ENCODE results near the gene TGFB2.

Gene TGFB2

GRCh38 chr1:218429301-218429700 is 84.2 kb downstream of the TGFB2 start:
- H3K4me2 ChIP-seq (ENCODE audit: low read length, poor library complexity, severe bottlenecking): no peak overlapping the region
- H3K9ac ChIP-seq (ENCODE audit: low read length): no peak overlapping the region
- H3K14ac ChIP-seq (ENCODE audit: low read length in 2 of 2): no peak overlapping the region
- H2BK12ac ChIP-seq (ENCODE audit: low read length in 2 of 2): no peak overlapping the region
- peaks cover 0 to 1% of the 10 kb centered on the region in 2 experiments for H3K36me3 ChIP-seq (ENCODE audit: control insufficient read depth in 1 of 2, insufficient read depth in 2 of 2, low read depth in 1 of 2, low read length in 2 of 2)
- no peak overlapping the region for H3K4ac ChIP-seq (ENCODE audit: low read depth in 1 of 2, low read length in 2 of 2)
- no peak for DNase-seq
- H2AFZ ChIP-seq (ENCODE audit: low read depth, low read length): no peak overlapping the region
- H4K8ac ChIP-seq (ENCODE audit: low read length): no peak overlapping the region
- H2BK5ac ChIP-seq (ENCODE audit: low read depth, low read length, poor library complexity, severe bottlenecking): no peak overlapping the region
- H3K23ac ChIP-seq (ENCODE audit: low read length in 2 of 2): no peak overlapping the region
- no peak overlapping the region for H2BK120ac ChIP-seq (ENCODE audit: low read depth, low read length)
- no peak overlapping the region for H4K91ac ChIP-seq (ENCODE audit: low read length)
- H3K9me3 ChIP-seq (ENCODE audit: control insufficient read depth, low read length): no peaks in the 10 kb centered on the region
- H3K27ac ChIP-seq (ENCODE audit: low read length, poor library complexity, severe bottlenecking): no peak overlapping the region
- H3K4me3 ChIP-seq (ENCODE audit: insufficient read depth in 1 of 2, low read depth in 1 of 2, low read length in 2 of 2): no peak overlapping the region
- peaks cover 5% of the 10 kb centered on the region for H3K79me1 ChIP-seq (replicated peaks; ENCODE audit: low read length, poor library complexity, severe bottlenecking)
- no peak overlapping the region for H2BK15ac ChIP-seq (ENCODE audit: low read depth, poor library complexity, severe bottlenecking)
- no peak overlapping the region for H3K18ac ChIP-seq (ENCODE audit: low read depth in 1 of 2, low read length in 2 of 2)
- no peak overlapping the region for H2AK5ac ChIP-seq (ENCODE audit: low read length, severe bottlenecking)
- no peaks in the 10 kb centered on the region for H3K4me1 ChIP-seq (ENCODE audit: control insufficient read depth, insufficient read depth, low read depth, low read length)
- no peaks in the 10 kb centered on the region for H3K27me3 ChIP-seq (ENCODE audit: control insufficient read depth in 1 of 2, insufficient read depth in 1 of 2, low read length in 2 of 2)

GRCh38 chr1:218430346-218430745 is 85.2 kb downstream of the TGFB2 start:
- Histone ChIP-seq H2BK5ac (ENCODE audit: low read depth, low read length, poor library complexity, severe bottlenecking) (no peak overlapping the region), H3K18ac (ENCODE audit: low read depth in 1 of 2, low read length in 2 of 2) (no peak overlapping the region), H3K4ac (ENCODE audit: low read depth in 1 of 2, low read length in 2 of 2) (no peak overlapping the region), H2BK120ac (ENCODE audit: low read depth, low read length) (no peak overlapping the region), H3K9me3 (ENCODE audit: control insufficient read depth, low read length) (no peaks in the 10 kb centered on the region), H2AFZ (ENCODE audit: low read depth, low read length) (no peak overlapping the region), H3K27ac (ENCODE audit: low read length, poor library complexity, severe bottlenecking) (no peak overlapping the region), H4K91ac (ENCODE audit: low read length) (no peak overlapping the region), H3K79me1 (replicated peaks; ENCODE audit: low read length, poor library complexity, severe bottlenecking) (peaks cover 5% of the 10 kb centered on the region), H3K4me3 (ENCODE audit: insufficient read depth in 1 of 2, low read depth in 1 of 2, low read length in 2 of 2) (no peak overlapping the region), H3K23ac (ENCODE audit: low read length in 2 of 2) (no peak overlapping the region), H2AK5ac (ENCODE audit: low read length, severe bottlenecking) (no peak overlapping the region), H3K4me2 (ENCODE audit: low read length, poor library complexity, severe bottlenecking) (no peak overlapping the region), H2BK15ac (ENCODE audit: low read depth, poor library complexity, severe bottlenecking) (no peak overlapping the region), H3K27me3 (ENCODE audit: control insufficient read depth in 1 of 2, insufficient read depth in 1 of 2, low read length in 2 of 2) (no peaks in the 10 kb centered on the region), H3K9ac (ENCODE audit: low read length) (no peak overlapping the region), H3K4me1 (ENCODE audit: control insufficient read depth, insufficient read depth, low read depth, low read length) (no peaks in the 10 kb centered on the region), H4K8ac (ENCODE audit: low read length) (no peak overlapping the region), H2BK12ac (ENCODE audit: low read length in 2 of 2) (no peak overlapping the region), H3K36me3 (ENCODE audit: control insufficient read depth in 1 of 2, insufficient read depth in 2 of 2, low read depth in 1 of 2, low read length in 2 of 2) (peaks cover 2 to 11% of the 10 kb centered on the region in 2 experiments), H3K14ac (ENCODE audit: low read length in 2 of 2) (no peak overlapping the region)
- whole genome bisulfite sequencing: no CpG with 5 or more reads among the region's 1 CpG
- no peak for DNase-seq

GRCh38 chr1:218430822-218431221 is 85.7 kb downstream of the TGFB2 start:
- WGBS: 31% methylated on average over 2 of the region's 2 CpGs

GRCh38 chr1:218431476-218431875 is 86.3 kb downstream of the TGFB2 start:
- no peak overlapping the region for H3K4ac ChIP-seq (ENCODE audit: low read depth in 1 of 2, low read length in 2 of 2)
- no peak overlapping the region for H2BK12ac ChIP-seq (ENCODE audit: low read length in 2 of 2)
- H2BK5ac ChIP-seq (ENCODE audit: low read depth, low read length, poor library complexity, severe bottlenecking): no peak overlapping the region
- WGBS: 45% methylated on average over 1 of the region's 1 CpG
- no peak overlapping the region for H3K18ac ChIP-seq (ENCODE audit: low read depth in 1 of 2, low read length in 2 of 2)
- no peak overlapping the region for H4K8ac ChIP-seq (ENCODE audit: low read length)
- no peak overlapping the region for H3K23ac ChIP-seq (ENCODE audit: low read length in 2 of 2)
- H3K4me2 ChIP-seq (ENCODE audit: low read length, poor library complexity, severe bottlenecking): no peak overlapping the region
- no peak overlapping the region for H2BK120ac ChIP-seq (ENCODE audit: low read depth, low read length)
- H3K9me3 ChIP-seq (ENCODE audit: control insufficient read depth, low read length): no peaks in the 10 kb centered on the region
- no peak overlapping the region for H3K9ac ChIP-seq (ENCODE audit: low read length)
- no peaks in the 10 kb centered on the region for H3K27me3 ChIP-seq (ENCODE audit: control insufficient read depth in 1 of 2, insufficient read depth in 1 of 2, low read length in 2 of 2)
- H4K91ac ChIP-seq (ENCODE audit: low read length): no peak overlapping the region
- H3K79me1 ChIP-seq (replicated peaks; ENCODE audit: low read length, poor library complexity, severe bottlenecking): peaks cover 8% of the 10 kb centered on the region
- DNase-seq: no peak
- no peak overlapping the region for H3K27ac ChIP-seq (ENCODE audit: low read length, poor library complexity, severe bottlenecking)
- H3K14ac ChIP-seq (ENCODE audit: low read length in 2 of 2): no peak overlapping the region
- H2AK5ac ChIP-seq (ENCODE audit: low read length, severe bottlenecking): no peak overlapping the region
- H2AFZ ChIP-seq (ENCODE audit: low read depth, low read length): no peak overlapping the region
- no peak overlapping the region for H3K4me3 ChIP-seq (ENCODE audit: insufficient read depth in 1 of 2, low read depth in 1 of 2, low read length in 2 of 2)
- no peaks in the 10 kb centered on the region for H3K4me1 ChIP-seq (ENCODE audit: control insufficient read depth, insufficient read depth, low read depth, low read length)
- H3K36me3 ChIP-seq (ENCODE audit: control insufficient read depth in 1 of 2, insufficient read depth in 2 of 2, low read depth in 1 of 2, low read length in 2 of 2): peaks cover 9 to 11% of the 10 kb centered on the region in 2 experiments
- no peak overlapping the region for H2BK15ac ChIP-seq (ENCODE audit: low read depth, poor library complexity, severe bottlenecking)

More at GRCh38 chr1:218430822-218431221, 85.7 kb downstream of the TGFB2 start:
- Histone ChIP-seq H3K9me3 (ENCODE audit: control insufficient read depth, low read length) (no peaks in the 10 kb centered on the region), H3K23ac (ENCODE audit: low read length in 2 of 2) (no peak overlapping the region), H3K14ac (ENCODE audit: low read length in 2 of 2) (no peak overlapping the region), H3K27ac (ENCODE audit: low read length, poor library complexity, severe bottlenecking) (no peak overlapping the region), H3K27me3 (ENCODE audit: control insufficient read depth in 1 of 2, insufficient read depth in 1 of 2, low read length in 2 of 2) (no peaks in the 10 kb centered on the region), H2BK120ac (ENCODE audit: low read depth, low read length) (no peak overlapping the region), H3K36me3 (ENCODE audit: control insufficient read depth in 1 of 2, insufficient read depth in 2 of 2, low read depth in 1 of 2, low read length in 2 of 2) (peaks cover 6 to 11% of the 10 kb centered on the region in 2 experiments), H3K4me2 (ENCODE audit: low read length, poor library complexity, severe bottlenecking) (no peak overlapping the region), H3K9ac (ENCODE audit: low read length) (no peak overlapping the region), H3K4me3 (ENCODE audit: insufficient read depth in 1 of 2, low read depth in 1 of 2, low read length in 2 of 2) (no peak overlapping the region), H4K91ac (ENCODE audit: low read length) (no peak overlapping the region), H4K8ac (ENCODE audit: low read length) (no peak overlapping the region), H3K18ac (ENCODE audit: low read depth in 1 of 2, low read length in 2 of 2) (no peak overlapping the region), H2AFZ (ENCODE audit: low read depth, low read length) (no peak overlapping the region), H3K79me1 (replicated peaks; ENCODE audit: low read length, poor library complexity, severe bottlenecking) (peaks cover 5% of the 10 kb centered on the region), H2BK15ac (ENCODE audit: low read depth, poor library complexity, severe bottlenecking) (no peak overlapping the region), H3K4ac (ENCODE audit: low read depth in 1 of 2, low read length in 2 of 2) (no peak overlapping the region), H2BK12ac (ENCODE audit: low read length in 2 of 2) (no peak overlapping the region), H3K4me1 (ENCODE audit: control insufficient read depth, insufficient read depth, low read depth, low read length) (no peaks in the 10 kb centered on the region), H2BK5ac (ENCODE audit: low read depth, low read length, poor library complexity, severe bottlenecking) (no peak overlapping the region), H2AK5ac (ENCODE audit: low read length, severe bottlenecking) (no peak overlapping the region)
- DNase-seq: peak; percentile 80

Measured in mesenchymal stem cell (in vitro differentiated cells and primary cell).